HuH-7.5 (cell line): ENCODE results near the gene SSNA1.

ENCODE experiments used
- DNase-seq: peaks from one replicate; pipeline ENCODE4 v3.0.0; 2011; ENCODE audit warnings: low spot score

SSNA1 gene

GRCh38 chr9:137221506-137222111, 33.1 kb downstream of the SSNA1 start:
- DNase-seq, result peak; percentile 79

GRCh38 chr9:137222190-137223077, 34.0 kb downstream of the SSNA1 start, which contains the start of gene RNF208:
Gene RNF208, minus strand, starts transcription at chr9:137222240. Its CDS starts 1,028 bp downstream, at chr9:137221212.
- peak; percentile 86 for DNase-seq

- peak; percentile 99 for DNase-seq
These were observed 34.8 kb downstream of the SSNA1 start for GRCh38 chr9:137223078-137223970.

GRCh38 chr9:137224830-137225694, 36.6 kb downstream of the SSNA1 start, which contains the start of gene CYSRT1:
Gene CYSRT1, plus strand, starts transcription at chr9:137225174. Its CDS starts 448 bp downstream, at chr9:137225622.
- DNase-seq, result no peak

- no peak for DNase-seq
These were observed 37.3 kb downstream of the SSNA1 start for GRCh38 chr9:137225699-137226331.

GRCh38 chr9:137226338-137227053, 38.0 kb downstream of the SSNA1 start:
- DNase-seq, result no peak

- peak; percentile 98 for DNase-seq
These were observed 38.8 kb downstream of the SSNA1 start, which contains the start of gene RNF224 for GRCh38 chr9:137227054-137227852. Gene RNF224, plus strand, starts transcription at chr9:137227502. Its CDS starts 834 bp downstream, at chr9:137228336.

- no peak for DNase-seq
These were observed 39.5 kb downstream of the SSNA1 start for GRCh38 chr9:137227853-137228505.

GRCh38 chr9:137228506-137228967, 40.1 kb downstream of the SSNA1 start:
- no peak for DNase-seq

- DNase-seq, result no peak
These were observed 40.8 kb downstream of the SSNA1 start for GRCh38 chr9:137228968-137229896.

GRCh38 chr9:137229903-137230704, 41.6 kb downstream of the SSNA1 start:
- no peak for DNase-seq

GRCh38 chr9:137230705-137231371, 42.4 kb downstream of the SSNA1 start, which contains the start of gene SLC34A3:
Gene SLC34A3, plus strand, starts transcription at chr9:137230901. Its CDS starts 802 bp downstream, at chr9:137231703.
- DNase-seq, result no peak

GRCh38 chr9:137231372-137232039, 43.0 kb downstream of the SSNA1 start:
- no peak for DNase-seq

- no peak for DNase-seq
These were observed 43.6 kb downstream of the SSNA1 start for GRCh38 chr9:137232101-137232500.

- no peak for DNase-seq
These were observed 44.0 kb downstream of the SSNA1 start for GRCh38 chr9:137232510-137232909.
